Measurements from ENCODE around the gene SLC25A29. TPM values are rescaled to one million over a fixed set of nuclear protein-coding genes. Genes with fewer than 3 reads are reported as not detected.

Gene SLC25A29
- total RNA-seq, 4 donors from 2014 or later = 36.4 to 65.4 (median 52.9) TPM

GRCh38 chr14:100334904-100335303 is 28.7 kb upstream of the SLC25A29 start:
- 92% methylated on average over 7 of the region's 12 CpGs; no CpG with 5 or more reads in 1 of the 2 donors for WGBS, 2 donors (ENCODE audit: low coverage in 1 of 2)
- ATAC-seq = no peak
- peaks cover 0 to 74% of the 10 kb centered on the region in 2 donors for H3K36me3 ChIP-seq

GRCh38 chr14:100333827-100334226 is 27.6 kb upstream of the SLC25A29 start:
- Histone ChIP-seq H3K4me3 (no peak overlapping the region), H3K4me1 (no peaks in the 10 kb centered on the region), H3K9me3 (no peaks in the 10 kb centered on the region), H3K27ac (no peak overlapping the region), H3K36me3 (peaks cover 0 to 68% of the 10 kb centered on the region in 2 donors), H3K27me3 (no peaks in the 10 kb centered on the region)
- 90 to 100% methylated on average over 1 to 3 of the region's 7 CpGs for WGBS, 2 donors (ENCODE audit: low coverage in 1 of 2)
- TF ChIP-seq CTCF (IDR thresholded peaks at IDR 0.05) (no peak), POLR2AphosphoS5 (IDR thresholded peaks at IDR 0.05) (no peak), EP300 (IDR thresholded peaks at IDR 0.05) (no peak), POLR2A (IDR thresholded peaks at IDR 0.05) (no peak)
- ATAC-seq = no peak

More at GRCh38 chr14:100334904-100335303, 28.7 kb upstream of the SLC25A29 start:
- Histone ChIP-seq H3K9me3 (no peaks in the 10 kb centered on the region), H3K4me3 (no peak overlapping the region), H3K27ac (no peak overlapping the region), H3K27me3 (no peaks in the 10 kb centered on the region), H3K4me1 (peaks cover 0 to 3% (median 0%) of the 10 kb centered on the region in 3 donors)
- TF ChIP-seq CTCF (IDR thresholded peaks at IDR 0.05) (no peak), EP300 (IDR thresholded peaks at IDR 0.05) (no peak), POLR2AphosphoS5 (IDR thresholded peaks at IDR 0.05) (no peak), POLR2A (IDR thresholded peaks at IDR 0.05) (no peak)

- no peaks in the 10 kb centered on the region for H3K9me3 ChIP-seq
- H3K27me3 ChIP-seq = no peaks in the 10 kb centered on the region
- WGBS, 2 donors (ENCODE audit: low coverage in 1 of 2) = no CpG with 5 or more reads among the region's 8 CpGs
- no peak for ATAC-seq
- H3K4me1 ChIP-seq = no peaks in the 10 kb centered on the region
- H3K36me3 ChIP-seq = peaks cover 0 to 63% of the 10 kb centered on the region in 2 donors
- TF ChIP-seq POLR2AphosphoS5 (IDR thresholded peaks at IDR 0.05) (no peak), POLR2A (IDR thresholded peaks at IDR 0.05) (no peak), CTCF (IDR thresholded peaks at IDR 0.05) (no peak), EP300 (IDR thresholded peaks at IDR 0.05) (no peak)
- no peak overlapping the region for H3K4me3 ChIP-seq
- no peak overlapping the region for H3K27ac ChIP-seq
Measured at GRCh38 chr14:100333311-100333710, 27.1 kb upstream of the SLC25A29 start.

GRCh38 chr14:100332797-100333196 is 26.6 kb upstream of the SLC25A29 start:
- H3K27ac ChIP-seq = no peak overlapping the region
- H3K4me1 ChIP-seq = no peaks in the 10 kb centered on the region
- H3K27me3 ChIP-seq = no peaks in the 10 kb centered on the region
- 100% methylated on average over 2 of the region's 8 CpGs; no CpG with 5 or more reads in 1 of the 2 donors for WGBS, 2 donors (ENCODE audit: low coverage in 1 of 2)
- ATAC-seq = no peak
- no peak overlapping the region for H3K4me3 ChIP-seq
- TF ChIP-seq POLR2A (IDR thresholded peaks at IDR 0.05) (no peak), CTCF (IDR thresholded peaks at IDR 0.05) (no peak), POLR2AphosphoS5 (IDR thresholded peaks at IDR 0.05) (no peak), EP300 (IDR thresholded peaks at IDR 0.05) (no peak)
- no peaks in the 10 kb centered on the region for H3K9me3 ChIP-seq
- H3K36me3 ChIP-seq = peaks cover 0 to 58% of the 10 kb centered on the region in 2 donors

GRCh38 chr14:100332071-100332639 is 25.9 kb upstream of the SLC25A29 start:
- no peak for ATAC-seq
- Histone ChIP-seq H3K4me3 (no peak overlapping the region), H3K4me1 (no peaks in the 10 kb centered on the region), H3K9me3 (no peaks in the 10 kb centered on the region), H3K27ac (no peak overlapping the region), H3K36me3 (peaks cover 0 to 52% of the 10 kb centered on the region in 2 donors), H3K27me3 (no peaks in the 10 kb centered on the region)
- no peak for TF ChIP-seq POLR2A (IDR thresholded peaks at IDR 0.05)
- TF ChIP-seq POLR2AphosphoS5 (IDR thresholded peaks at IDR 0.05) = no peak
- no peak for TF ChIP-seq EP300 (IDR thresholded peaks at IDR 0.05)
- no peak for TF ChIP-seq CTCF (IDR thresholded peaks at IDR 0.05)
- 75 to 78% methylated on average over 3 to 4 of the region's 11 CpGs for WGBS, 2 donors (ENCODE audit: low coverage in 1 of 2)

Measured in gastroesophageal sphincter (tissue), 4 donors.